Right lobe of liver (tissue), 6 donors: ENCODE results near the gene GGACT. TPM values are rescaled to one million over a fixed set of nuclear protein-coding genes. Genes with fewer than 3 reads are reported as not detected.
A peak's percentile ranks its signal among the peaks of the same experiment; 100 is the strongest.

Experiments
- ATAC-seq, 4 donors: fragments of 200-7000 bp; cut with Tn5 transposase; one replicate each; pipeline ENCODE4 v1.9.1; 2020; ENCODE audit warnings: mild to moderate bottlenecking in 4 of 4, moderate library complexity in 4 of 4
- DNase-seq, 3 donors: peaks; one replicate each; pipeline ENCODE4 v3.0.0-alpha.2; 2020
- H3K27ac ChIP-seq, 3 donors: fragments of 200-600 bp; one replicate each; pipeline ENCODE4 v1.8.0; 2022
- H3K27me3 ChIP-seq, 2 donors: fragments of 200-600 bp; one replicate each; pipeline ENCODE4 v1.8.0; 2022
- H3K36me3 ChIP-seq, 4 donors: fragments of 200-600 bp; sonication (generic) in 1 of 4; one replicate each; pipeline versions ENCODE4 v1.5.1 to v1.8.0; 2017 to 2022; ENCODE audit warnings: control low read depth in 1 of 4
- H3K4me1 ChIP-seq, 4 donors: fragments of 200-600 bp; sonication (generic) in 1 of 4; one replicate each; pipeline versions ENCODE4 v1.5.1 to v1.8.0; 2017 to 2022; ENCODE audit warnings: control low read depth in 1 of 4
- H3K4me3 ChIP-seq, 3 donors: fragments of 200-600 bp; one replicate each; pipeline ENCODE4 v1.8.0; 2022
- H3K9me3 ChIP-seq, 4 donors: fragments of 200-600 bp; sonication (generic) in 1 of 4; one replicate each; pipeline versions ENCODE4 v1.5.1 to v1.8.0; 2017 to 2022; ENCODE audit warnings: control low read depth in 1 of 4
- POLR2A ChIP-seq: fragments of 450-650 bp; IDR thresholded peaks from one replicate; pipeline ENCODE4 v1.6.1; 2017; ENCODE audit warnings: antibody characterized with exemption, mild to moderate bottlenecking
- WGBS: methylation state at CpG from one replicate; pipeline ENCODE4 v1.1.6; 2018; ENCODE audit warnings: low coverage, low lambda C conversion rate; ENCODE audit not compliant: insufficient coverage; ENCODE audit errors: missing lambda C conversion rate; 5-methylcytosine and 5-hydroxymethylcytosine counted together
- intact Hi-C, 2 donors: fragments of 100-400 bp; cut with DNase I; formaldehyde crosslinking; loops; one replicate each; pipeline versions ENCODE4 v1.11.2 to v1.14.1; 2022
- total RNA-seq, 6 experiments: library from RNA; depleted of rRNA in 2 of 6; stranded (reverse); fragments of >200 nt in 2 of 6; fragmentation: NEBNext Ultra II Directional in 3 of 6; extraction: Animal tissue kit (Norgen Biotek cat#: 25700) in 3 of 6; gene quantifications; one replicate each; pipeline versions ENCODE4 v1.1.0 to v1.2.4, GENCODE V29; 2016 to 2023
- TF ChIP-seq, protein P1 (sequence below), 4 donors: fragments of 200-600 bp in 3 of 4; fragments of 450-650 bp in 1 of 4; IDR thresholded peaks; one replicate each; pipeline versions ENCODE4 v1.5.1 to v1.8.0; 2016 to 2022; ENCODE audit warnings: antibody characterized with exemption in 4 of 4, mild to moderate bottlenecking in 2 of 4
- donor health status: DM: no; HTN: yes; CAD: no.
- donor health status: DM: no; HTN: no; CAD: no.
- donor health status: DM: no; HTN: no; CAD: no.
- donor health status: DM: no; HTN: yes; CAD: no.
- donor health status: DM: no; HTN: yes; CAD: no.

Gene GGACT
- total RNA-seq, 6 experiments from 2014 or later: 4.7 to 9.0 (median 5.9) TPM

DNA sequence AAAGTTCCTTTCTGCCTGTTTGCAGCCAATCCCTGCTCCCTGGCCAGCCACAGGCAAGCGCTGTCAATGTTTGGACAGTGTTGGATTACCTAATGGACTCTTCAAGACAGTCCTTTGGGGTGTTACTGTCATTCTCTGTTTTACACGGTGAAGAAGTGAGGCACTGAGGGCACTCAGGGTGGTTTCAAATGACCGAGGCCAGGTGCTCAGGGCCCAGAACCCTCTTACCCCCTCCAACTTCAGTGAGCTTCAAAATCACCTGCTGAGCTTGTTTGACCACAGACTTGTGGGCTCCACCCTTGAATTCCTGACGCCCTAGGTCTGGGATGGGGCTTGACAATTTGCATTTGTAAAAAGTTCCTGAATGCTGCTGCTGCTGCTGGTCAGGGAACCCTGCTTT lies 97.9 kb downstream of the GGACT start:
- no peaks in the 10 kb centered on the region for H3K36me3 ChIP-seq
- H3K27me3 ChIP-seq: no peaks in the 10 kb centered on the region
- TF ChIP-seq, protein P1, sequence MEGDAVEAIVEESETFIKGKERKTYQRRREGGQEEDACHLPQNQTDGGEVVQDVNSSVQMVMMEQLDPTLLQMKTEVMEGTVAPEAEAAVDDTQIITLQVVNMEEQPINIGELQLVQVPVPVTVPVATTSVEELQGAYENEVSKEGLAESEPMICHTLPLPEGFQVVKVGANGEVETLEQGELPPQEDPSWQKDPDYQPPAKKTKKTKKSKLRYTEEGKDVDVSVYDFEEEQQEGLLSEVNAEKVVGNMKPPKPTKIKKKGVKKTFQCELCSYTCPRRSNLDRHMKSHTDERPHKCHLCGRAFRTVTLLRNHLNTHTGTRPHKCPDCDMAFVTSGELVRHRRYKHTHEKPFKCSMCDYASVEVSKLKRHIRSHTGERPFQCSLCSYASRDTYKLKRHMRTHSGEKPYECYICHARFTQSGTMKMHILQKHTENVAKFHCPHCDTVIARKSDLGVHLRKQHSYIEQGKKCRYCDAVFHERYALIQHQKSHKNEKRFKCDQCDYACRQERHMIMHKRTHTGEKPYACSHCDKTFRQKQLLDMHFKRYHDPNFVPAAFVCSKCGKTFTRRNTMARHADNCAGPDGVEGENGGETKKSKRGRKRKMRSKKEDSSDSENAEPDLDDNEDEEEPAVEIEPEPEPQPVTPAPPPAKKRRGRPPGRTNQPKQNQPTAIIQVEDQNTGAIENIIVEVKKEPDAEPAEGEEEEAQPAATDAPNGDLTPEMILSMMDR (IDR thresholded peaks at IDR 0.05): no peak
- TF ChIP-seq POLR2A: no peak
- peak overlapping the region in 1 of 3 donors; percentile 21 for H3K27ac ChIP-seq
- ATAC-seq (peak in 2 of 4 donors; percentile 39 to 52), DNase-seq (no peak)
- intact Hi-C loops: no loop called here
- H3K4me3 ChIP-seq: no peak overlapping the region
- H3K4me1 ChIP-seq: peaks cover 0 to 6% (median 0%) of the 10 kb centered on the region in 4 donors
- no peaks in the 10 kb centered on the region for H3K9me3 ChIP-seq
- WGBS: 62% methylated on average over 3 of the region's 4 CpGs

DNA sequence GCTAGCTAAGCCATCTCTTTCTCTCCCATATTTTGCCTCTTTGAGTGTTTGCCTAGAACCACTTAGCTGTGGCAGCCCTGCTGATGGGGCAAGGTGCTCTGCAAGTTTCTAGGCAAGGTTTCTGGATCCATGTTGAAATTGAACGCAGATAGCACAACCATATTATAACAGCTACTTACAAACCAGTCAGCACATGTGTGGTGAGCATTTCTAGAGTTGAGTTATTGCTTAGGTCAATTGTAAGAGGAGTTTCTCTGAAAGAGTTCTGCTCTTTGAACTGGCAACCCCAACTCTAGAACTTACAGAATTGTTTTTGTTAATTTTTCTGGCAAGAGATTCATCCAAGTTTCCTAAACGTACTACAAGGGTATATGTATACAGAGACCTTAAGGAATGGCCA lies 103.3 kb downstream of the GGACT start:
- Histone ChIP-seq H3K27me3 (no peaks in the 10 kb centered on the region), H3K4me1 (peaks cover 0 to under 1% (median 0%) of the 10 kb centered on the region in 4 donors), H3K36me3 (no peaks in the 10 kb centered on the region), H3K27ac (no peak overlapping the region), H3K4me3 (no peak overlapping the region), H3K9me3 (no peaks in the 10 kb centered on the region)
- no peak for DNase-seq
- TF ChIP-seq, protein P1 (IDR thresholded peaks at IDR 0.05): no peak
- no peak for TF ChIP-seq POLR2A
- intact Hi-C loops: no loop called here
- 77% methylated on average over 2 of the region's 2 CpGs for WGBS
- ATAC-seq: no peak

DNA sequence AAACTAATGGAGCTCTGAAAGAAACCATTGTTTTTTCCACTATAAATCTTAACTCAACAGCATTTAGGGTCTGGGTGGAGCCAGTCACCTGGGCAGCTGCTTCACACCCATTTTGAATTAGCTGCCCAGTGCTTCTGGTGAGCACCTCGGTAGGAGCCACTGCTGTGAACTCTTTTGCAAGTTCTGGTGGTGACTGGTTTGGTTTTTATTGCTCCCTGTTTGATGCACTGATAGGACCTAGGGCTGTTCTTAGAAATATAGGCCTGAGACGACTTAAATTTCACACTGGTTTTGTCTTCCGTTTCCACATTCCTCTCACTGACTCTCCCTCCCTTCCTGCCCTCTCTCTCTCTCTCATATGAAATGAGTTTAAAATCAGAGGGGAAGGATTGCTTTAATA lies 103.9 kb downstream of the GGACT start:
- Histone ChIP-seq H3K4me1 (no peaks in the 10 kb centered on the region), H3K4me3 (no peak overlapping the region), H3K9me3 (no peaks in the 10 kb centered on the region), H3K27me3 (no peaks in the 10 kb centered on the region), H3K36me3 (no peaks in the 10 kb centered on the region), H3K27ac (no peak overlapping the region)
- intact Hi-C loops: no loop called here
- DNase-seq: no peak
- ATAC-seq: no peak
- 91% methylated on average over 3 of the region's 3 CpGs for WGBS
- no peak for TF ChIP-seq POLR2A
- TF ChIP-seq, protein P1 (IDR thresholded peaks at IDR 0.05): no peak

DNA sequence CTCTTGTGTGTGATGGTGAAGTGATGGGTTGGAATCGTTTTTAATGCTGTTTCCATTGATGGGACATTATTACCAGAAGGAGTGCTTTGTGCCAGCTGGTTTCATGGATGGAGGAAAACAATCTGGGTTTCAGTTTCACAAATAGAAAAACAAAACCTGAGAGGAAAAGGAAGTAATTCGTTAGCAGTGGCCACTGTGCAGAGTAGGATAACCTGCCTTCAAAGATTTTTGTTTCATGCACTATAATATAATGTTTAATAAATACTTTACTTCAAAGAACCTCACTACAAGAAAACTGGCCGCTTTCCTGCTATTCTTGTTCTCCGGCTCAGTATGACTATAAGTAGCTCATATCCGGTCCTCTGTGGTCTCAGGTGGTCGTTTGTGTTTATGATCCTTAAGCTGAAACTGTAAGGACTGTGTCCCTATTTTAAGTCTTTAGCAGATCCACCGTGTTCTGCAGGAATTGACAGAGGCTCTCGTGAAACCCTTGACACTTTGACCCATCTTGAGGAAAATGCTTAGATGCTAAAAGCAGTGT lies 104.7 kb downstream of the GGACT start:
- Histone ChIP-seq H3K27ac (no peak overlapping the region), H3K36me3 (no peaks in the 10 kb centered on the region), H3K4me3 (no peak overlapping the region), H3K4me1 (no peaks in the 10 kb centered on the region), H3K9me3 (no peaks in the 10 kb centered on the region), H3K27me3 (no peaks in the 10 kb centered on the region)
- DNase-seq (no peak), ATAC-seq (no peak)
- 55% methylated on average over 7 of the region's 8 CpGs for WGBS
- intact Hi-C loops: no loop called here
- TF ChIP-seq, protein P1 (IDR thresholded peaks at IDR 0.05): no peak
- no peak for TF ChIP-seq POLR2A

DNA sequence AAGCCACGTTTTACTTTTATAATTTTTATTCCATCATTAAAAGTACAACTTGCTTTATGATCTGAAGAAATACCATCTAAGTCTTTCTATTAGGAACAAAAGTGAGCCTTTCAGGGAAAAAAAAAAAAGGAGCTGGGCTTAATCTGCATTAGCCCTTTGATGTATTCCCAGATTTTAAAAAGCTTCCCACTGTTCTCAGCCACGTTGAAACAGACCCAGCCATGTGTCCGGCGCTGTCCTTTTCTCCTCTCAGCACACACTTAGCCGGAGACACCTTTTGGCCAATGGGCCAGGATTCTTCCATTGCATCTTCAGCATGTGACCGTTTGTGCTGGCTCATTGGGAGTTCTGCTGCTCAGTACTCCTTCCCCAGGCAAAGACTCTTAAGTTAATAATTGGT lies 105.5 kb downstream of the GGACT start:
- DNase-seq (no peak), ATAC-seq (no peak)
- Histone ChIP-seq H3K9me3 (no peaks in the 10 kb centered on the region), H3K4me3 (no peak overlapping the region), H3K27me3 (no peaks in the 10 kb centered on the region), H3K36me3 (no peaks in the 10 kb centered on the region), H3K27ac (no peak overlapping the region), H3K4me1 (no peaks in the 10 kb centered on the region)
- intact Hi-C loops: no loop called here
- TF ChIP-seq, protein P1 (IDR thresholded peaks at IDR 0.05): no peak
- TF ChIP-seq POLR2A: no peak
- 92% methylated on average over 6 of the region's 6 CpGs for WGBS
